ENCODE data around the gene GET3.

- TF ChIP-seq, protein P1, sequence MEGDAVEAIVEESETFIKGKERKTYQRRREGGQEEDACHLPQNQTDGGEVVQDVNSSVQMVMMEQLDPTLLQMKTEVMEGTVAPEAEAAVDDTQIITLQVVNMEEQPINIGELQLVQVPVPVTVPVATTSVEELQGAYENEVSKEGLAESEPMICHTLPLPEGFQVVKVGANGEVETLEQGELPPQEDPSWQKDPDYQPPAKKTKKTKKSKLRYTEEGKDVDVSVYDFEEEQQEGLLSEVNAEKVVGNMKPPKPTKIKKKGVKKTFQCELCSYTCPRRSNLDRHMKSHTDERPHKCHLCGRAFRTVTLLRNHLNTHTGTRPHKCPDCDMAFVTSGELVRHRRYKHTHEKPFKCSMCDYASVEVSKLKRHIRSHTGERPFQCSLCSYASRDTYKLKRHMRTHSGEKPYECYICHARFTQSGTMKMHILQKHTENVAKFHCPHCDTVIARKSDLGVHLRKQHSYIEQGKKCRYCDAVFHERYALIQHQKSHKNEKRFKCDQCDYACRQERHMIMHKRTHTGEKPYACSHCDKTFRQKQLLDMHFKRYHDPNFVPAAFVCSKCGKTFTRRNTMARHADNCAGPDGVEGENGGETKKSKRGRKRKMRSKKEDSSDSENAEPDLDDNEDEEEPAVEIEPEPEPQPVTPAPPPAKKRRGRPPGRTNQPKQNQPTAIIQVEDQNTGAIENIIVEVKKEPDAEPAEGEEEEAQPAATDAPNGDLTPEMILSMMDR (IDR thresholded peaks at IDR 0.05): no peak
- TF ChIP-seq, protein P2, sequence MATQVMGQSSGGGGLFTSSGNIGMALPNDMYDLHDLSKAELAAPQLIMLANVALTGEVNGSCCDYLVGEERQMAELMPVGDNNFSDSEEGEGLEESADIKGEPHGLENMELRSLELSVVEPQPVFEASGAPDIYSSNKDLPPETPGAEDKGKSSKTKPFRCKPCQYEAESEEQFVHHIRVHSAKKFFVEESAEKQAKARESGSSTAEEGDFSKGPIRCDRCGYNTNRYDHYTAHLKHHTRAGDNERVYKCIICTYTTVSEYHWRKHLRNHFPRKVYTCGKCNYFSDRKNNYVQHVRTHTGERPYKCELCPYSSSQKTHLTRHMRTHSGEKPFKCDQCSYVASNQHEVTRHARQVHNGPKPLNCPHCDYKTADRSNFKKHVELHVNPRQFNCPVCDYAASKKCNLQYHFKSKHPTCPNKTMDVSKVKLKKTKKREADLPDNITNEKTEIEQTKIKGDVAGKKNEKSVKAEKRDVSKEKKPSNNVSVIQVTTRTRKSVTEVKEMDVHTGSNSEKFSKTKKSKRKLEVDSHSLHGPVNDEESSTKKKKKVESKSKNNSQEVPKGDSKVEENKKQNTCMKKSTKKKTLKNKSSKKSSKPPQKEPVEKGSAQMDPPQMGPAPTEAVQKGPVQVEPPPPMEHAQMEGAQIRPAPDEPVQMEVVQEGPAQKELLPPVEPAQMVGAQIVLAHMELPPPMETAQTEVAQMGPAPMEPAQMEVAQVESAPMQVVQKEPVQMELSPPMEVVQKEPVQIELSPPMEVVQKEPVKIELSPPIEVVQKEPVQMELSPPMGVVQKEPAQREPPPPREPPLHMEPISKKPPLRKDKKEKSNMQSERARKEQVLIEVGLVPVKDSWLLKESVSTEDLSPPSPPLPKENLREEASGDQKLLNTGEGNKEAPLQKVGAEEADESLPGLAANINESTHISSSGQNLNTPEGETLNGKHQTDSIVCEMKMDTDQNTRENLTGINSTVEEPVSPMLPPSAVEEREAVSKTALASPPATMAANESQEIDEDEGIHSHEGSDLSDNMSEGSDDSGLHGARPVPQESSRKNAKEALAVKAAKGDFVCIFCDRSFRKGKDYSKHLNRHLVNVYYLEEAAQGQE (IDR thresholded peaks at IDR 0.05; ENCODE audit: insufficient read depth in 1 of 2, low read depth in 2 of 2, low read length in 1 of 2): no peak
- no peak for TF ChIP-seq TCF7L2 (IDR thresholded peaks at IDR 0.05; ENCODE audit: low read depth, low read length)
- TF ChIP-seq POLR2AphosphoS5 (IDR thresholded peaks at IDR 0.05; ENCODE audit: low read depth, low read length): no peak
- no peak for TF ChIP-seq SIN3A (IDR thresholded peaks at IDR 0.05; ENCODE audit: borderline replicate concordance, insufficient read depth, low read depth, low read length)
Measured at GRCh38 chr19:12711187-12711586, 26.1 kb upstream of the GET3 start.

All from Panc1 (cell line).